HG03565 (cell line): Measurements from ENCODE around the gene PAPOLG.
"Not testable (repeated sequence)": the region's sequence is repeated elsewhere in the genome, so short reads cannot be mapped to it uniquely, and the experiment has no call there.

Experiments used
- ATAC-seq: cut with Tn5 transposase; IDR thresholded peaks from one replicate; pipeline ENCODE4 v1.9.1; 2021; ENCODE audit warnings: mild to moderate bottlenecking, moderate library complexity; ENCODE audit not compliant: unreplicated experiment

PAPOLG gene

DNA sequence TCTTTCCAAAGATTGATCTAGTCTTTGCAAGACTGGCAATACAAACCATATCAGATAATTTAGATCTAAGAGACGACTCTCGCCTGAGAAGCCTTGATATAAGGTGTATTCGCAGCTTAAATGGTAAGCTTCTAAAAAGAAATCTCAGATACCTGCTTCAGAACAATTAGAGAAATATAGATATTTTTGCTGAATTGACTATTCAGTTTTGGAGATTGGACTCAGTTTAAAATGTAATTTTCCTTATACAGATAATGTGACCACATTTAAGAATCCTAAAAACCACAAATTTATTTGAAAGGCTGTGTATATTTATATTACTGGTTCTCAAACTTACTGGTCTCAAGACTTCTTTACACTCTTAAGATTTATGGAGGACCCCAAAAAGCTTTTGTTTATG is 15.4 kb downstream of the PAPOLG start:
- ATAC-seq, result no peak

GRCh38 chr2:60775048-60775639 is 19.1 kb downstream of the PAPOLG start:
- no peak for ATAC-seq

GRCh38 chr2:60778352-60778751 is 22.3 kb downstream of the PAPOLG start:
- ATAC-seq, result no peak

- ATAC-seq, result no peak
Observed at GRCh38 chr2:60779426-60779825, 23.4 kb downstream of the PAPOLG start.

GRCh38 chr2:60780721-60781120 is 24.7 kb downstream of the PAPOLG start:
- ATAC-seq, result no peak

DNA sequence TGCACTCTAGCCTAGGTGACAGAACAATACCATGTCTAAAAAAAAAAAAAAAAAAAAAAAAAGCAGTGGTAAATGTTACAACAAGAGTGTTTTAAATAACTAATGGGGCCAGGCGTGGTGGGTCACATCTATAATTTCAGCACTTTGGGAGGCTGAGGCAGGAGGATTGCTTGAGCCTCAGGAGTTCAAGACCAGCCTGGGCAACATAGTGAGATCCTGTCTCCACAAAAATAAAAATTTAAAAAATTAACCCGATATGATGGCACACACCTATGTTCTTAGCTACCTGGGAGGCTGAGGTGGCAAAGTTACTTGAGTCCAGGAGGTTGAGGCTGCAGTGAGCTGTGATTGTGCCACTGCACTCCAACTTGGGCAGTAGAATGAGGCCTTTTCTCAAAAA is 37.1 kb downstream of the PAPOLG start:
- ATAC-seq, result no peak

DNA sequence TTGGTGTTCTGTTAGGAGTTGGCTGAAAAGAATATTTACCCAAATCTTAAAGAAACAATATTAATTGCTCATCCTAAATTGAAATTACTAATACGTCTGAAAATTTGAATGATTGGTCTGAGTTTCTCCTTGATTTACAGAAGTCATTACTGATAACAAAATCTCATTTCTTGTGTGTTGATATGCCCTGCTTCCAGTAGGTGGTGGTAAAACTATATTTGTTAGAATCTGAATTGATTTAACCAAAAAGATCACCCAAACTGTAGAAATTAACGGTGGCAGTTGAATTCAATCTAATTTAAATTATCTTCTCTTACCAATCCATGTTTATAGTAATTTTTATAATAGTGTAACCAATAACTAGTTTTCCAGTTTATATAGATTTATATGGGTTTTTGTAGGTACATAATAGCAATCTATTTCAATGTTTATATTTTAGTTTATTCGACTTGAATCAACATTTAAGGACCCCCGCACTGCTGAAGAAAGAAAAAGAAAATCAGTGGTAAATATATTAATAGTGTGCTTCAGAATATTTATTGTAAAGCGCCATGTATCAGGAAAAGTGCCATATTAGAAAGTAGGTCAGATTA is 38.3 kb downstream of the PAPOLG start:
- ATAC-seq, result no peak

DNA sequence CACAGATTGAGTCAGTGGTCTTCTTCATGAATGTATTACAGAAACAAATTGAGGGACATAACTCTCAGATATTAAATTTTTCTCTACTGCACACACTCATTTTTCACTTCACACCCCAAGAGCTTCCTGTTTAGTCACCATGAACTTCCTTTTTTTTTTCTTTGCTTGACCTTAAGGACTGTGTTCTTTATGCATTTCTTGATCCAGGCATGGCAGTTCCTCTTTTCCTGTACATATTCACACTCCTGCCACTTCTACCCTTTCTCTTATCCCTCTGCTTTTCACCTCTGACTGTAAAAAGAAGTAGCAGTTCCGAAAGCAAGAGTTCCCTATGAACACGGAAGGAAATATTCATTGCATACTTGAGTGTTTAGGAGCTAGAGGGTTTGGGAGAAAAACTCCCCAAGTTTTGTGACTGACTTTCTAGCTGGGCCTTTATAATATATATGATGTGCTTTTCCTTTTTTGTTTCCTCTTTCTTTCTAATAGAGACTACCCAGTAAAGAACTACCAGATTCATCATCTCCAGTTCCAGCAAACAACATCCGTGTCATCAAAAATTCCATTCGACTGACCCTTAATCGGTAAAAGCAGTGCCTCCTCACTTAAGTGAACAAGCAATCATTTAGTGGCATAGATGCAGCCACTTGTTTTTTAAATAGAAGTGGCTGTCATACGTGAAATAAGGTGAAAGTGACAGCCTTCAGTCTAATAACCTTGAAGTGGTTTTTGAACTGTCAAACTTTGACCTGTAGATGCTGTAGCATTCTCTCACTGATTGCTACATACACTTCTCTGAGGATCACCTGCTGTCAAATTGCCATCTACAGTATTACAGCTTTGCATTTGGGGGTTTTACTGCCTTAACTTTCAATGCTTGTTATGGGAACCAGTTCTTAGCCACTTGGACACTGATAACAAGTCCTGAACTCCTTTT is 40.8 kb downstream of the PAPOLG start:
- peak; percentile 57 for ATAC-seq

GRCh38 chr2:60804473-60804872 is 48.4 kb downstream of the PAPOLG start:
- ATAC-seq, result no peak

GRCh38 chr2:60806595-60806987 is 50.5 kb downstream of the PAPOLG start:
- ATAC-seq, result no peak

DNA sequence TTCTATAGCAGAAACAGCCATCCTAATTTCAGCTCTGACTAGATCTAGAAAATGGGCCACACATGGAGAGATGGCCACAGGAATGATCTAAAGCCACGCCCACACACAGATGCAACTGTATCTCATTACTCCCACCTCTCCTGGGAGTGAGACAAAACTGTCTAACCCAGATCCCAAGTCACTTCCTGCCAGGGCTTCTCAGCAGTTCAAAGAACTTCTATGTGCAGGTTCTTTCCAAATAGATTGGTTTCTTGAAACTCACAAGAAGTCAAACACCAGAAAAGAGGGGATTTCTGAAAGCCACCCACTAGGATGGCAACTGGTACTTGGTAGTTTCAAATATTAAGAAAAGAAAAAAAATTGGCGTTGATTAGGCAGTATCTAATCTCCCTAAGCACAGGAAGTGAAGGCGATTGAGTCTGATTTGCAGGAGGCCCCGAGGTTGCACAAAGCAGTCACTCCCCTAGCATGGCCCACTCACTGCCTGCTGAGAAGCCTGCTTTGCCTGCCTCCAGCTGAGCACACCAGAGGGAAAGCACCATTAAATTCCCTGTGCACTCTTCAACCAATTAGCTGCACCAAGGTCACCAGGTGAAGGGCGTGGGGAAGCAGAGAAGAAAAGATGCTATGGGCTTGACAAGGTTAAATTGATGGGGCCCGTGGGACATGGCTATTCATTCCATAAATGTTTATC is 51.1 kb downstream of the PAPOLG start:
- ATAC-seq, result peak; percentile 71

DNA sequence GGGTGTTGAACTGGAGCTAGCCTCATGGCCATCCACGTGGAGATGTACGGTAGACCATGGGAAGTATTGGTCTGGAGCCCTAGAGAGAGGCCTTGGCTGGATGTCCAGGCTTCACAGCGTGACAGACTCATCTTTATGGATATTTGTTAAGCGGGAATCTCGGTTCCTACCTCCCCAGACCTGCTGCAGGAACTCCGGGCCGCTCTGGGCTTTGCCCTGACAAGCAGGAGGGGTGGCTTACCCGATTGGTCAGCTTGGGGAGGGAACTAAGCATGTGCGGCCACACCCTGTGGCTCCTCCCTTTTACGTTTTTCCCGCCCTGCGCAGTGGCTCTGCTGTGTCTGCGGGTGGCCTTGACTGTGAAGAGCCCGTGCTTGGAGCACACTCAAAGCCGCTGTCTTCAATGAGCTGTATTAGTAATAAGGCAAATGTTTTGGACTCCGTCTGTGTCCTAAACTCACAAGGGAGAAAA is 52.3 kb downstream of the PAPOLG start:
- no peak for ATAC-seq

DNA sequence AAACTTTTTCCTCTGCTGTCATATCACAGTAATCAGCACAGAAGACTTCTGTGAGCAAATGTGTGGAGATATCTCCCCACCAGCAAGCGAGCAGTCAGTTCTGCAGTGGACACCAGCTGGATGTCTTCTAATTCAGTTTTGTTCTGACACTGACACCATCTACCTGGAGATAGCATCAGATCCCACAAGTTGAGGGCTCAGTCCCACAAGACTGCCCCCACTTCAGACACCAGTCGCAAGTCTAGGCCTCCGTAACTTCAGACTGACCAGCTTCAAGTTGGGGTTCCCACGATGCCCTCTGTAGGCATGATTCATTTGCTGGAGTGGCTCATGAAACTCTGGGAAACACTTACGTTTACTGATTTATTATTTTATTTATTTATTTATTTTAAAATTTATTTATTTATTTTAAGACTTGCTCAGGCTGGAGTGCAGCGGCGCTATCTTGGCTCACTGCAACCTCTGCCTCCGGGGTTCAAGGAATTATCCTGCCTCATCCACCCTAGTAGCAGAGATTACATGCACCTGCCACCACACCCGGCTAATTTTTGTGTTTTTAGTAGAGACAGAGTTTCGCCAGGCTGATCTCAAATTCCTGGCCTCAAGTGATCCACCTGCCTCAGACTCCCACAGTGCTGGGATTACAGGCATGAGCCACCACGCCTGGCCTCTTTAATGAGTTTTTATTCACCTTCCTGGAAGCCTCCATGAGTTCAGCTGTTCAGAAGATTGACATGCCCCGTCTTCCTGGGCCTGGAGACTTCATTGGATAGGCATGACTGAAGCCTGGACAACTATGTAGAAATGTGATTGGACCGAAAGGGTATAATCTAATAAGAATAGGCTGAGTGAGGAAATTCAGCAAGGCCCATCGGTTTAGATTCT is 55.7 kb downstream of the PAPOLG start:
- no peak for ATAC-seq

GRCh38 chr2:60817191-60817590 is 61.1 kb downstream of the PAPOLG start:
- ATAC-seq, result not testable (repeated sequence)

DNA sequence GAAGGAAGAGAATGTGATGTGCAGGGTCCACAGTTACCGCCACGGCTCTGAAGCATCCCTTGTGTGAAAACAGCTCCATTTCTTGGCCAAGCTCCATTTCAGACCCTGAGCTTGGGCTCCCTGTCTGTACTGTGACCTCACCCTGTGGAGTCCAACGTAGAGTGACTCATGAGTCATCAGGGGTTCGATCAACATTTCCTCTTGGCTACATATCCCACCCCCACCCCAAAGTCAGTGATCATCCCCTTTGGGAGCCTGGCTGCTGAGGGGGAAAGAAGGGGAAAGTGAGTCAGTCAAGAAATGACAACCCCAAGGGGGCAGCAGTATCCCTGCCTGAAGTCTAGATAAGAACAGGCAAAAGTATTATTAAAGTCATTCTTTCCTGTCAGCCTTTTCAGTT is 62.2 kb downstream of the PAPOLG start:
- ATAC-seq, result no peak

- no peak for ATAC-seq
Observed at GRCh38 chr2:60819155-60819862, 63.2 kb downstream of the PAPOLG start.

GRCh38 chr2:60819936-60820335 is 63.9 kb downstream of the PAPOLG start:
- ATAC-seq, result no peak

GRCh38 chr2:60820416-60821132 is 64.5 kb downstream of the PAPOLG start:
- ATAC-seq, result no peak

- ATAC-seq, result no peak
Observed at GRCh38 chr2:60821133-60821469, 65.0 kb downstream of the PAPOLG start.
